Upper lobe of left lung (tissue), 6 donors: ENCODE results near the gene TUBGCP6. TPM values are rescaled to one million over a fixed set of nuclear protein-coding genes. Genes with fewer than 3 reads are reported as not detected.
A peak's percentile ranks its signal among the peaks of the same experiment; 100 is the strongest.

Source experiments
- ATAC-seq, 2 donors: fragments of 200-7000 bp; cut with Tn5 transposase; one replicate each; pipeline ENCODE4 v1.9.1; 2022; ENCODE audit warnings: mild to moderate bottlenecking in 2 of 2, moderate library complexity in 2 of 2; ENCODE audit not compliant: low FRiP score in 2 of 2
- DNase-seq, 2 donors: peaks; one replicate each; pipeline ENCODE4 v3.0.0-alpha.2; 2019 to 2020
- H3K27ac ChIP-seq, 4 donors: fragments of 200-600 bp; sonication (generic); one replicate each; pipeline ENCODE4 v1.5.1; 2016 to 2019
- H3K27me3 ChIP-seq, 4 donors: fragments of 200-600 bp; sonication (generic); one replicate each; pipeline ENCODE4 v1.5.1; 2017 to 2019
- H3K36me3 ChIP-seq, 4 donors: fragments of 200-600 bp; sonication (generic); one replicate each; pipeline ENCODE4 v1.5.1; 2016 to 2019
- H3K4me1 ChIP-seq, 4 donors: fragments of 200-600 bp; sonication (generic); one replicate each; pipeline ENCODE4 v1.5.1; 2018 to 2019
- H3K4me3 ChIP-seq, 4 donors: fragments of 200-600 bp; sonication (generic); one replicate each; pipeline ENCODE4 v1.5.1; 2017 to 2019; ENCODE audit warnings: mild to moderate bottlenecking in 2 of 4, moderate library complexity in 1 of 4
- H3K9me3 ChIP-seq, 4 donors: fragments of 200-600 bp; sonication (generic); one replicate each; pipeline ENCODE4 v1.5.1; 2018 to 2019
- EP300 ChIP-seq, 4 donors: sonication (generic); formaldehyde crosslinking; IDR thresholded peaks; one replicate each; pipeline ENCODE4 v1.5.1; 2017; ENCODE audit warnings: antibody characterized with exemption in 4 of 4, control low read depth in 2 of 4
- POLR2A ChIP-seq, 4 donors: fragments of 450-650 bp; IDR thresholded peaks; one replicate each; pipeline ENCODE4 v1.5.1; 2016 to 2017; ENCODE audit warnings: antibody characterized with exemption in 4 of 4, mild to moderate bottlenecking in 2 of 4
- POLR2AphosphoS5 ChIP-seq, 2 donors: sonication (generic); formaldehyde crosslinking; IDR thresholded peaks; one replicate each; pipeline ENCODE4 v1.5.1; 2017; ENCODE audit warnings: antibody characterized with exemption in 2 of 2
- WGBS, 2 donors: methylation state at CpG; one replicate each; pipeline ENCODE4 v1.1.5; 2017 to 2018; 5-methylcytosine and 5-hydroxymethylcytosine counted together
- total RNA-seq, 6 donors: library from RNA; depleted of rRNA in 4 of 6; stranded (reverse); fragments of >200 nt in 4 of 6; gene quantifications; one replicate each; pipeline versions ENCODE4 v1.1.0 to v1.2.1, GENCODE V29; 2016 to 2021
- TF ChIP-seq, protein P1 (sequence below), 6 experiments: fragments of 450-650 bp in 4 of 6; fragments of 200-600 bp in 2 of 6; sonication (generic) in 2 of 6; IDR thresholded peaks; one replicate each; pipeline ENCODE4 v1.5.1; 2016 to 2019; ENCODE audit warnings: antibody characterized with exemption in 6 of 6
- donor health status: DM: no; HTN: no; CAD: no; lungs with moderate emphysema.
- donor health status: DM: no; HTN: yes; CAD: no; lungs with severe emphysema.

The TUBGCP6 gene
- total RNA-seq, 6 donors from 2014 or later = 43.2 to 216 (median 52.4) TPM

DNA sequence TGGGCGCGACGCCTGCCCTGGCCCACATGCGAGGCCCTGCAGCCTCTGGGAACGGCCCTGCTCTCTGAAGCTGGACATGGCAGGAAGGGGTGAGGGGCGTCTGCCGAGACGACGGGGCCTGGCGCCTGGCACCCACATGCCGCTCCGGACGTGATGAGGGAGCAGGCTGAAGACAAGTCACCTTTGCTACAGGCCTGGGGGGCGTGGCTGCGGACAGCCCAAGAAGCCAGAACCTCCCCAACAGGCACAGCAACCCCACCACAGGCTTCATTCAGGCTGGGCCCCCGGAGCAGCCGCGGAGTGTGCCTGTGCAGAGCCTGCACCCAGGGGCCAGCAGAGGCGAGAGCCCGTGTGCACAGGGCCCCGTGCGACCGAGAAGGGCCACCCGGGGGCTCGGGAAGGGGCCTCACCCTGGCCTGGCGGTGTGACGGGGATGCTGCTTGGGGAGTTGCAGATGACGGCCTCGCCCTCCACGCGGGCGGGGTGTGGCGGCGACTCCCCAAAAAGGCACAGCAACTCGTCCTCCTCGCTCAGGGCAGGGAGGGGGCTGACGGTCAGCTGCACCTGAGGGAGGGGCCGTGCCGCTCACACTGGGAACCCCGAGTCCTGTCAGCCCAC is 42.0 kb upstream of the TUBGCP6 start:
- H3K36me3 ChIP-seq = peaks cover 34 to 90% (median 79%) of the 10 kb centered on the region in 4 donors

GRCh38 chr22:50286275-50286674 is 41.5 kb upstream of the TUBGCP6 start:
- peak overlapping the region in 2 of 4 donors; percentile 42 to 49 for H3K27ac ChIP-seq
- no peak for TF ChIP-seq POLR2AphosphoS5 (IDR thresholded peaks at IDR 0.05)
- no peak for TF ChIP-seq POLR2A (IDR thresholded peaks at IDR 0.05)
- TF ChIP-seq, protein P1, sequence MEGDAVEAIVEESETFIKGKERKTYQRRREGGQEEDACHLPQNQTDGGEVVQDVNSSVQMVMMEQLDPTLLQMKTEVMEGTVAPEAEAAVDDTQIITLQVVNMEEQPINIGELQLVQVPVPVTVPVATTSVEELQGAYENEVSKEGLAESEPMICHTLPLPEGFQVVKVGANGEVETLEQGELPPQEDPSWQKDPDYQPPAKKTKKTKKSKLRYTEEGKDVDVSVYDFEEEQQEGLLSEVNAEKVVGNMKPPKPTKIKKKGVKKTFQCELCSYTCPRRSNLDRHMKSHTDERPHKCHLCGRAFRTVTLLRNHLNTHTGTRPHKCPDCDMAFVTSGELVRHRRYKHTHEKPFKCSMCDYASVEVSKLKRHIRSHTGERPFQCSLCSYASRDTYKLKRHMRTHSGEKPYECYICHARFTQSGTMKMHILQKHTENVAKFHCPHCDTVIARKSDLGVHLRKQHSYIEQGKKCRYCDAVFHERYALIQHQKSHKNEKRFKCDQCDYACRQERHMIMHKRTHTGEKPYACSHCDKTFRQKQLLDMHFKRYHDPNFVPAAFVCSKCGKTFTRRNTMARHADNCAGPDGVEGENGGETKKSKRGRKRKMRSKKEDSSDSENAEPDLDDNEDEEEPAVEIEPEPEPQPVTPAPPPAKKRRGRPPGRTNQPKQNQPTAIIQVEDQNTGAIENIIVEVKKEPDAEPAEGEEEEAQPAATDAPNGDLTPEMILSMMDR (IDR thresholded peaks at IDR 0.05) = no peak
- TF ChIP-seq EP300 (IDR thresholded peaks at IDR 0.05) = no peak
- no peak for DNase-seq

More for the DNA sequence above, 42.0 kb upstream of the TUBGCP6 start:
- ATAC-seq (no peak), DNase-seq (no peak)
- Histone ChIP-seq H3K27me3 (no peaks in the 10 kb centered on the region), H3K4me1 (peaks cover 5 to 48% (median 20%) of the 10 kb centered on the region in 4 donors), H3K9me3 (no peaks in the 10 kb centered on the region), H3K4me3 (no peak overlapping the region), H3K27ac (peak overlapping the region in 1 of 4 donors; percentile 49)
- 91 to 94% methylated on average over 18 to 34 of the region's 40 CpGs for WGBS, 2 donors
- TF ChIP-seq POLR2A (IDR thresholded peaks at IDR 0.05) = no peak
- TF ChIP-seq POLR2AphosphoS5 (IDR thresholded peaks at IDR 0.05) = no peak
- TF ChIP-seq EP300 (IDR thresholded peaks at IDR 0.05) = no peak
- TF ChIP-seq, protein P1 (IDR thresholded peaks at IDR 0.05) = no peak

GRCh38 chr22:50285568-50286229 is 40.9 kb upstream of the TUBGCP6 start:
- Histone ChIP-seq H3K4me1 (peaks cover 2 to 45% (median 18%) of the 10 kb centered on the region in 4 donors), H3K36me3 (peaks cover 42 to 95% (median 90%) of the 10 kb centered on the region in 4 donors), H3K27me3 (no peaks in the 10 kb centered on the region), H3K9me3 (no peaks in the 10 kb centered on the region), H3K27ac (peak overlapping the region in 2 of 4 donors; percentile 42 to 49), H3K4me3 (no peak overlapping the region)
- no peak for TF ChIP-seq EP300 (IDR thresholded peaks at IDR 0.05)
- no peak for TF ChIP-seq POLR2A (IDR thresholded peaks at IDR 0.05)
- TF ChIP-seq POLR2AphosphoS5 (IDR thresholded peaks at IDR 0.05) = no peak
- TF ChIP-seq, protein P1 (IDR thresholded peaks at IDR 0.05) = no peak
- DNase-seq (no peak), ATAC-seq (no peak)
- 95 to 98% methylated on average over 8 to 22 of the region's 34 CpGs for WGBS, 2 donors

More at GRCh38 chr22:50286275-50286674, 41.5 kb upstream of the TUBGCP6 start:
- WGBS, 2 donors = 92 to 96% methylated on average over 8 to 21 of the region's 21 CpGs
- peaks cover 2 to 48% (median 19%) of the 10 kb centered on the region in 4 donors for H3K4me1 ChIP-seq
- H3K27me3 ChIP-seq = no peaks in the 10 kb centered on the region
- no peak overlapping the region for H3K4me3 ChIP-seq
- ATAC-seq = no peak
- peaks cover 36 to 95% (median 84%) of the 10 kb centered on the region in 4 donors for H3K36me3 ChIP-seq
- no peaks in the 10 kb centered on the region for H3K9me3 ChIP-seq

GRCh38 chr22:50284479-50284878 is 39.7 kb upstream of the TUBGCP6 start:
- DNase-seq = no peak
- no peak for ATAC-seq
- Histone ChIP-seq H3K27me3 (no peaks in the 10 kb centered on the region), H3K27ac (peak overlapping the region in 2 of 4 donors; percentile 58 to 84), H3K9me3 (no peaks in the 10 kb centered on the region), H3K4me3 (no peak overlapping the region), H3K36me3 (peaks cover 39 to 97% (median 92%) of the 10 kb centered on the region in 4 donors), H3K4me1 (peaks cover 2 to 44% (median 19%) of the 10 kb centered on the region in 4 donors)
- TF ChIP-seq EP300 (IDR thresholded peaks at IDR 0.05) = no peak
- TF ChIP-seq POLR2A (IDR thresholded peaks at IDR 0.05) = no peak
- TF ChIP-seq POLR2AphosphoS5 (IDR thresholded peaks at IDR 0.05) = no peak
- TF ChIP-seq, protein P1 (IDR thresholded peaks at IDR 0.05) = no peak
- 76 to 81% methylated on average over 2 to 7 of the region's 13 CpGs for WGBS, 2 donors
